H1 (cell line): ENCODE results near the gene SBNO1. TPM values are rescaled to one million over a fixed set of nuclear protein-coding genes. Genes with fewer than 3 reads are reported as not detected.

Experiments used
- SRF ChIP-seq: IDR thresholded peaks from 2 replicates; pipeline ENCODE4 v1.6.1; 2011; ENCODE audit warnings: mild to moderate bottlenecking, low read depth, low read length, moderate library complexity
- ZNF274 ChIP-seq: IDR thresholded peaks from 2 replicates; pipeline ENCODE4 v1.7.0; 2012; ENCODE audit warnings: low read length, borderline replicate concordance; ENCODE audit errors: extremely low read depth
- polyA plus RNA-seq, 7 experiments: library from polyadenylated mRNA; depleted of rRNA in 3 of 7; stranded (reverse) in 5 of 7; unstranded in 2 of 7; fragments of >200 nt in 5 of 7; fragments of 200-250 nt in 2 of 7; gene quantifications; 1 replicate in 5 of 7; 2 replicates in 1 of 7; 4 replicates in 1 of 7; pipeline versions ENCODE4 v1.2.1 to v1.2.3, GENCODE V29; 2011 to 2013; ENCODE audit warnings: missing spikeins in 2 of 7, mixed read lengths in 2 of 7
- total RNA-seq: library from RNA; stranded (reverse); fragmentation: NEBNext Ultra II Directional; extraction: Animal tissue kit (Norgen Biotek cat#: 25700); gene quantifications from 2 replicates; pipeline ENCODE4 v1.2.1, GENCODE V29; 2021

SBNO1 gene
- total and polyA plus RNA-seq, 2 of the 8 experiments (the other 6 are each of a cell fraction or from before 2014, with no cell fraction given): 6.7 to 57.7 TPM

DNA sequence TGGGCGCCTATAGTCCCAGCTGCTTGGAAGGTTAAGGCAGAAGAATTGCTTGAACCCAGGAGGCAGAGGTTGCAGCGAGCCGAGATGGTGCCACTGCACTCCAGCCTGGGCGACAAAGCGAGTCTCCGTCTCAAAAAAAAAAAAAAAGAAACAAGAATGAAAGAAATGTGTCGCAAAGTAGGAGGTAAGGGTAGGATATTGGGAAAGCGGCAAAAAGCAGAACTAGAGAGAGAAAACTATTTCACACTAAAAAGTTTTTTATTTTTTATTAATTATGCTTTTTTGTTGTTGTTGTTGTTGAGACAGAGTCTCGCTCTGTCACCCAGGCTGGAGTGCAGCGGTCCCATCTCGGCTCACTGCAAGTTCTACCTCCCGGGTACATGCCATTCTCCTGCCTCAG lies 17.7 kb downstream of the SBNO1 start (continued):
- no peak for TF ChIP-seq SRF
- no peak for TF ChIP-seq ZNF274
